Measurements from ENCODE around the gene NEDD1.

GRCh38 chr12:96864335-96864734, 42.7 kb upstream of the NEDD1 start:
- TF ChIP-seq CTCF (IDR thresholded peaks at IDR 0.05; ENCODE audit: low read length) (no peak), EZH2 (optimal IDR thresholded peaks at IDR 0.05; ENCODE audit: low read depth, low read length) (no peak), EZH2phosphoT487 (IDR thresholded peaks at IDR 0.05; ENCODE audit: low read length) (no peak)

All from MM.1S (cell line).